HFFc6 (cell line): ENCODE measurements around the gene MAP4K4. TPM values are rescaled to one million over a fixed set of nuclear protein-coding genes. Genes with fewer than 3 reads are reported as not detected.

Experiments used
- DNase-seq: peaks from one replicate; pipeline ENCODE4 v3.0.0-alpha.2; 2018
- H3K27ac Mint-ChIP-seq: 2 replicates; pipeline ENCODE4 v1.8.0; 2020; ENCODE audit warnings: mild to moderate bottlenecking, mixed read lengths
- H3K27me3 Mint-ChIP-seq: 2 replicates; pipeline ENCODE4 v1.8.0; 2021; ENCODE audit warnings: mild to moderate bottlenecking, moderate library complexity, mixed read lengths; ENCODE audit not compliant: insufficient read depth
- H3K36me3 Mint-ChIP-seq: 2 replicates; pipeline ENCODE4 v1.8.0; 2021; ENCODE audit warnings: low read depth, mixed read lengths
- H3K4me1 Mint-ChIP-seq: 2 replicates; pipeline ENCODE4 v1.8.0; 2020; ENCODE audit warnings: low read depth, mixed read lengths
- H3K4me3 Mint-ChIP-seq: 2 replicates; pipeline ENCODE4 v1.8.0; 2020; ENCODE audit warnings: mild to moderate bottlenecking, moderate library complexity, mixed read lengths
- H3K9me3 Mint-ChIP-seq: 2 replicates; pipeline ENCODE4 v1.8.0; 2020; ENCODE audit warnings: mild to moderate bottlenecking, mixed read lengths
- CTCF ChIP-seq: fragments of 200-600 bp; sonication (generic); IDR thresholded peaks from 2 replicates; pipeline ENCODE4 v1.5.0; 2021; ENCODE audit warnings: antibody characterized with exemption, mild to moderate bottlenecking
- total RNA-seq, 6 experiments: library from RNA; stranded (reverse); fragmentation: NEBNext Ultra II Directional; extraction: Animal tissue kit (Norgen Biotek cat#: 25700); gene quantifications; 2 replicates in 1 of 6; 3 replicates in 5 of 6; pipeline ENCODE4 v1.2.3, GENCODE V29; 2021

The MAP4K4 gene
- total RNA-seq, 6 experiments from 2014 or later = 103 to 124 (median 121) TPM

- DNase-seq = no peak
- peaks cover 5% of the 10 kb centered on the region; the same call in 1 of the 2 replicates for H3K27me3 Mint-ChIP-seq
- H3K27ac Mint-ChIP-seq = no peak overlapping the region
- H3K4me3 Mint-ChIP-seq = no peak overlapping the region
- TF ChIP-seq CTCF = no peak
- peaks cover 8% of the 10 kb centered on the region; the same call in 1 of the 2 replicates for H3K36me3 Mint-ChIP-seq
- peaks cover 31% of the 10 kb centered on the region for H3K4me1 Mint-ChIP-seq
- peaks cover 4% of the 10 kb centered on the region; the same call in 1 of the 2 replicates for H3K9me3 Mint-ChIP-seq
Observed at GRCh38 chr2:101684313-101684712, 13.2 kb upstream of the MAP4K4 start.

GRCh38 chr2:101688261-101688660, 9.2 kb upstream of the MAP4K4 start:
- peaks cover 1% of the 10 kb centered on the region; the same call in 1 of the 2 replicates for H3K27me3 Mint-ChIP-seq
- H3K36me3 Mint-ChIP-seq = peaks cover 8% of the 10 kb centered on the region; the same call in 1 of the 2 replicates
- DNase-seq = peak; percentile 39
- H3K4me1 Mint-ChIP-seq = peaks cover 17% of the 10 kb centered on the region
- no peak overlapping the region for H3K4me3 Mint-ChIP-seq
- TF ChIP-seq CTCF = no peak
- peaks cover 4% of the 10 kb centered on the region; the same call in 1 of the 2 replicates for H3K9me3 Mint-ChIP-seq
- H3K27ac Mint-ChIP-seq = no peak overlapping the region

GRCh38 chr2:101689114-101689825, 8.2 kb upstream of the MAP4K4 start:
- Mint-ChIP-seq H3K27me3 (peaks cover 1% of the 10 kb centered on the region; the same call in 1 of the 2 replicates), H3K36me3 (peaks cover 8% of the 10 kb centered on the region; the same call in 1 of the 2 replicates)

GRCh38 chr2:101690547-101691152, 6.9 kb upstream of the MAP4K4 start:
- Mint-ChIP-seq H3K4me3 (no peak overlapping the region), H3K27me3 (peaks cover 3% of the 10 kb centered on the region), H3K36me3 (peaks cover 8% of the 10 kb centered on the region; the same call in 1 of the 2 replicates), H3K4me1 (peaks cover 17% of the 10 kb centered on the region), H3K9me3 (peaks cover 4% of the 10 kb centered on the region; the same call in 1 of the 2 replicates), H3K27ac (no peak overlapping the region)
- no peak for DNase-seq
- no peak for TF ChIP-seq CTCF

More at GRCh38 chr2:101689114-101689825, 8.2 kb upstream of the MAP4K4 start:
- peaks cover 4% of the 10 kb centered on the region; the same call in 1 of the 2 replicates for H3K9me3 Mint-ChIP-seq
- H3K4me3 Mint-ChIP-seq = no peak overlapping the region
- no peak for TF ChIP-seq CTCF
- H3K27ac Mint-ChIP-seq = no peak overlapping the region
- DNase-seq = no peak
- H3K4me1 Mint-ChIP-seq = peaks cover 17% of the 10 kb centered on the region

- Mint-ChIP-seq H3K27me3 (peaks cover 3% of the 10 kb centered on the region), H3K27ac (no peak overlapping the region), H3K36me3 (peaks cover 8% of the 10 kb centered on the region; the same call in 1 of the 2 replicates), H3K4me3 (no peak overlapping the region), H3K4me1 (peaks cover 26% of the 10 kb centered on the region), H3K9me3 (peaks cover 4% of the 10 kb centered on the region; the same call in 1 of the 2 replicates)
- DNase-seq = no peak
- TF ChIP-seq CTCF = no peak
Observed at GRCh38 chr2:101692041-101692440, 5.5 kb upstream of the MAP4K4 start.
